K562 (cell line): ENCODE measurements around the gene MFSD11. TPM values are rescaled to one million over a fixed set of nuclear protein-coding genes. Genes with fewer than 3 reads are reported as not detected.
A peak's percentile ranks its signal among the peaks of the same experiment; 100 is the strongest.

Experiments
- ARHGAP35 ChIP-seq: fragments of 450-650 bp; IDR thresholded peaks from 2 replicates; pipeline ENCODE4 v1.6.1; 2018; ENCODE audit not compliant: partially characterized antibody
- BCL6 ChIP-seq: fragments of 250-450 bp; sonication (Bioruptor Pico); IDR thresholded peaks from 2 replicates; pipeline ENCODE4 v1.4.0; 2020
- CHCHD3 ChIP-seq: fragments of 250-450 bp; sonication (Bioruptor Pico); IDR thresholded peaks from 2 replicates; pipeline ENCODE4 v2.1.2; 2022; ENCODE audit warnings: mild to moderate bottlenecking
- ETV6 ChIP-seq, 3 experiments: fragments of 150-350 bp in 1 of 3; sonication (generic) in 1 of 3; formaldehyde crosslinking in 1 of 3; IDR thresholded peaks; 2 replicates each; pipeline versions ENCODE4 v1.6.1 to v1.8.0; 2014 to 2022; ENCODE audit warnings: borderline replicate concordance in 2 of 3, low read depth in 2 of 3, antibody characterized with exemption in 1 of 3, low read length in 1 of 3, mild to moderate bottlenecking in 1 of 3, missing genetic modification reagents in 1 of 3
- GTF2A2 ChIP-seq: IDR thresholded peaks from 2 replicates; pipeline ENCODE4 v1.6.1; 2016; ENCODE audit warnings: mild to moderate bottlenecking, missing genetic modification characterization, missing compliant biosample characterization
- JUNB ChIP-seq: fragments of 450-650 bp; formaldehyde crosslinking; conservative IDR thresholded peaks from 2 replicates; pipeline ENCODE4 v1.4.0; 2020; ENCODE audit warnings: mild to moderate bottlenecking
- NCOR1 ChIP-seq: fragments of 450-650 bp; IDR thresholded peaks from 2 replicates; pipeline ENCODE4 v1.6.1; 2016; ENCODE audit warnings: mild to moderate bottlenecking, moderate library complexity
- NR4A1 ChIP-seq, 2 experiments: fragments of 250-450 bp in 1 of 2; fragments of 450-650 bp in 1 of 2; sonication (Bioruptor Pico) in 1 of 2; IDR thresholded peaks; 2 replicates each; pipeline versions ENCODE4 v1.4.0 to v1.6.1; 2016 to 2020; ENCODE audit warnings: mild to moderate bottlenecking in 2 of 2, missing compliant biosample characterization in 1 of 2, missing genetic modification characterization in 1 of 2, moderate library complexity in 1 of 2
- PRMT5 ChIP-seq: sonication (generic); formaldehyde crosslinking; IDR thresholded peaks from 2 replicates; pipeline ENCODE4 v1.5.0; 2020; ENCODE audit warnings: missing genetic modification reagents
- RFX7 ChIP-seq: fragments of 250-450 bp; sonication (Bioruptor Pico); IDR thresholded peaks from 2 replicates; pipeline ENCODE4 v1.5.1; 2021; ENCODE audit warnings: mild to moderate bottlenecking
- RHOXF2B ChIP-seq: fragments of 250-450 bp; sonication (Bioruptor Pico); conservative IDR thresholded peaks from 2 replicates; pipeline ENCODE4 v1.5.1; 2021
- SAP30 ChIP-seq: fragments of 200-600 bp; sonication (generic); IDR thresholded peaks from 2 replicates; pipeline ENCODE4 v1.6.1; 2012; ENCODE audit warnings: borderline replicate concordance, low read depth, mild to moderate bottlenecking, moderate library complexity, low read length, control low read depth, inconsistent platforms; ENCODE audit not compliant: insufficient read depth, poor library complexity, severe bottlenecking
- SMARCE1 ChIP-seq: fragments of 450-650 bp; IDR thresholded peaks from 2 replicates; pipeline ENCODE4 v1.7.1; 2016; ENCODE audit warnings: mild to moderate bottlenecking
- SMC3 ChIP-seq: conservative IDR thresholded peaks from 2 replicates; pipeline ENCODE4 v1.6.1; 2011; ENCODE audit warnings: low read depth, low read length, improper control_type of control experiment; ENCODE audit not compliant: insufficient read depth
- SNRNP70 ChIP-seq: fragments of 200-400 bp; formaldehyde crosslinking; optimal IDR thresholded peaks from 2 replicates; pipeline ENCODE3; 2017; ENCODE audit warnings: low read depth, low read length
- ZNF197 ChIP-seq: fragments of 200-800 bp; sonication (Bioruptor generic); IDR thresholded peaks from 2 replicates; pipeline ENCODE4 v1.6.1; 2016; ENCODE audit warnings: low read depth, missing genetic modification characterization, missing compliant biosample characterization
- ZNF347 ChIP-seq: fragments of 450-650 bp; formaldehyde crosslinking; IDR thresholded peaks from 2 replicates; pipeline ENCODE4 v1.4.0; 2020; ENCODE audit warnings: low read depth, mild to moderate bottlenecking, moderate library complexity
- polyA plus RNA-seq, 8 experiments: library from polyadenylated mRNA; depleted of rRNA in 4 of 8; stranded (reverse) in 5 of 8; unstranded in 3 of 8; fragments of >200 nt; fragmentation: Nextera tagmentation in 2 of 8; fragmentation: Illumina TruSeq in 1 of 8; extraction: Ambion mirVana in 2 of 8; extraction: Trizol in 1 of 8; gene quantifications; 2 replicates each; pipeline versions ENCODE4 v1.2.1 to v1.2.3, GENCODE V29; 2011 to 2014; ENCODE audit warnings: inconsistent platforms in 1 of 8, missing spikeins in 1 of 8
- total RNA-seq, 7 experiments: library from RNA; depleted of rRNA in 6 of 7; stranded (reverse); fragments of >200 nt in 6 of 7; fragmentation: Illumina TruSeq in 2 of 7; extraction: Trizol in 2 of 7; gene quantifications; 2 replicates each; pipeline versions ENCODE4 v1.2.1 to v1.2.3, GENCODE V29; 2011 to 2021; ENCODE audit warnings: low replicate concordance in 1 of 7
- TF ChIP-seq, protein P1 (sequence below): sonication (generic); formaldehyde crosslinking; IDR thresholded peaks from 2 replicates; pipeline ENCODE4 v1.8.0; 2022; ENCODE audit warnings: missing genetic modification reagents, mild to moderate bottlenecking, borderline replicate concordance
- TF ChIP-seq, protein P2 (sequence below): fragments of 450-650 bp; IDR thresholded peaks from 2 replicates; pipeline ENCODE4 v1.6.1; 2016; ENCODE audit warnings: mild to moderate bottlenecking
- TF ChIP-seq, protein P3 (sequence below): sonication (generic); formaldehyde crosslinking; IDR thresholded peaks from 2 replicates; pipeline ENCODE4 v1.8.0; 2022; ENCODE audit warnings: mild to moderate bottlenecking, missing genetic modification reagents

Gene MFSD11
- total and polyA plus RNA-seq, 9 of the 15 experiments (the other 6 are each of a cell fraction or from before 2014, with no cell fraction given): 14.4 to 24.5 (median 19.9) TPM

DNA sequence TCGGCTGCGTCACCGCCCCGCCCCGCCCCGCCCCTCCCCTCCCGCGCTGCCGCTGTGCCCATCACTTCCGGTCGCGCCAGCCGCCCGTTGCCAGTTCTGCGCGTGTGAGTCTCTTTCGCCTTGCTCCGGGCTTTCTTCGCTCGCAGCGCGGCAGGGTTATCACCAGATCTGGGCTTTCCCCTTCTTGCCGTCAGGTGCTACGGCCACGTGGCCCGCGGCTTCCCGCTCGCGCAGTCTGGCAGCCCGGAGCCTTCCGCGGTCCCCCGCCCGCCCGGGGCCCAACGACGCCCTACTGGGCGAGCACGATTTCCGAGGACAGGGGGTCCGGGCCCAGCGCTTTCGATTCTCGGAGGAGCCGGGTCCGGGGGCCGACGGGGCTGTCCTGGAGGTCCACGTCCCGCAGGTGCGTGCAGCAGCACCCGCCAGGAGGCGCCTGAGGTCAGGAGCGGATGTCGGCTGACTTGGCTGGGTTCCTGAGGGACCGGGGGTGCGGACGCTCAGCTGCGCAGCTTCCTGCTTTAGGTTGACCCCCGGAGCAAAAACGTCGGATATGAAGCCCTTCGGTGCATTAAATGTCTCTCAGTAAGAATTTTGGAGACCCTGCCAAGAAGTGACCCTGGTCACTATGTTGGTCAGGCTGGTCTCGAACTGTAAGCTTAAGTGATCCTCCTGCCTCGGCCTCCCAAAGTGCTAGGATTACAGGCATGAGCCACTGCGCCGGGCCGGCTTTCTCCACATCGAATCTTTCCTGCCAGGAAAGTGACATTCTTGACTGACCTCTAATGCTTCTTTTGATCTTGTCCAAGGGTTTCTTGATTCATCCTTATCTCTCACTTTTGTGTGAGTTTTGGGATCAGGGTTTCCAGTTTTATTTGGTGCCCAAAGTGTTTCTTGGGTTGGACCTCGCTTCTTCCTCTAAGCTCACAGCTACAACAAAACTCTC, 10.9 kb upstream of the MFSD11 start, which contains the start of gene METTL23 (continued):
- no peak for TF ChIP-seq NR4A1 (CRISPR knock-in tag; IDR thresholded peaks at IDR 0.05)
- TF ChIP-seq NR4A1 (tag; IDR thresholded peaks at IDR 0.05): no peak
- TF ChIP-seq ZNF197 (CRISPR knock-in tag): no peak
- no peak for TF ChIP-seq BCL6 (CRISPR knock-in tag)
- no peak; the same call in 1 of the 2 replicates for TF ChIP-seq SMARCE1
- TF ChIP-seq GTF2A2 (tag): no peak
- TF ChIP-seq NCOR1: no peak
- TF ChIP-seq, protein P1, sequence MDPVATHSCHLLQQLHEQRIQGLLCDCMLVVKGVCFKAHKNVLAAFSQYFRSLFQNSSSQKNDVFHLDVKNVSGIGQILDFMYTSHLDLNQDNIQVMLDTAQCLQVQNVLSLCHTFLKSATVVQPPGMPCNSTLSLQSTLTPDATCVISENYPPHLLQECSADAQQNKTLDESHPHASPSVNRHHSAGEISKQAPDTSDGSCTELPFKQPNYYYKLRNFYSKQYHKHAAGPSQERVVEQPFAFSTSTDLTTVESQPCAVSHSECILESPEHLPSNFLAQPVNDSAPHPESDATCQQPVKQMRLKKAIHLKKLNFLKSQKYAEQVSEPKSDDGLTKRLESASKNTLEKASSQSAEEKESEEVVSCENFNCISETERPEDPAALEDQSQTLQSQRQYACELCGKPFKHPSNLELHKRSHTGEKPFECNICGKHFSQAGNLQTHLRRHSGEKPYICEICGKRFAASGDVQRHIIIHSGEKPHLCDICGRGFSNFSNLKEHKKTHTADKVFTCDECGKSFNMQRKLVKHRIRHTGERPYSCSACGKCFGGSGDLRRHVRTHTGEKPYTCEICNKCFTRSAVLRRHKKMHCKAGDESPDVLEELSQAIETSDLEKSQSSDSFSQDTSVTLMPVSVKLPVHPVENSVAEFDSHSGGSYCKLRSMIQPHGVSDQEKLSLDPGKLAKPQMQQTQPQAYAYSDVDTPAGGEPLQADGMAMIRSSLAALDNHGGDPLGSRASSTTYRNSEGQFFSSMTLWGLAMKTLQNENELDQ (CRISPR knock-in tag): no peak
- no peak for TF ChIP-seq RHOXF2B (CRISPR knock-in tag)
- no peak for TF ChIP-seq ZNF347 (CRISPR knock-in tag)
- 0 out of 2 replicates have a peak, but pooled peaks have one; percentile 37 for TF ChIP-seq SMC3
- no peak for TF ChIP-seq ARHGAP35
- TF ChIP-seq ETV6 (IDR thresholded peaks at IDR 0.05; ENCODE audit: borderline replicate concordance in 1 of 2, low read depth in 2 of 2, low read length in 1 of 2): no peak
- TF ChIP-seq ETV6 (CRISPR knock-in tag; IDR thresholded peaks at IDR 0.05; ENCODE audit: borderline replicate concordance): no peak
- no peak for TF ChIP-seq JUNB (CRISPR knock-in tag)
- 0 out of 2 replicates have a peak, but pooled peaks have one; percentile 48 for TF ChIP-seq RFX7
- TF ChIP-seq SNRNP70: no peak
- no peak for TF ChIP-seq CHCHD3 (CRISPR knock-in tag)
- TF ChIP-seq SAP30: peak; percentile 52
- TF ChIP-seq, protein P2, sequence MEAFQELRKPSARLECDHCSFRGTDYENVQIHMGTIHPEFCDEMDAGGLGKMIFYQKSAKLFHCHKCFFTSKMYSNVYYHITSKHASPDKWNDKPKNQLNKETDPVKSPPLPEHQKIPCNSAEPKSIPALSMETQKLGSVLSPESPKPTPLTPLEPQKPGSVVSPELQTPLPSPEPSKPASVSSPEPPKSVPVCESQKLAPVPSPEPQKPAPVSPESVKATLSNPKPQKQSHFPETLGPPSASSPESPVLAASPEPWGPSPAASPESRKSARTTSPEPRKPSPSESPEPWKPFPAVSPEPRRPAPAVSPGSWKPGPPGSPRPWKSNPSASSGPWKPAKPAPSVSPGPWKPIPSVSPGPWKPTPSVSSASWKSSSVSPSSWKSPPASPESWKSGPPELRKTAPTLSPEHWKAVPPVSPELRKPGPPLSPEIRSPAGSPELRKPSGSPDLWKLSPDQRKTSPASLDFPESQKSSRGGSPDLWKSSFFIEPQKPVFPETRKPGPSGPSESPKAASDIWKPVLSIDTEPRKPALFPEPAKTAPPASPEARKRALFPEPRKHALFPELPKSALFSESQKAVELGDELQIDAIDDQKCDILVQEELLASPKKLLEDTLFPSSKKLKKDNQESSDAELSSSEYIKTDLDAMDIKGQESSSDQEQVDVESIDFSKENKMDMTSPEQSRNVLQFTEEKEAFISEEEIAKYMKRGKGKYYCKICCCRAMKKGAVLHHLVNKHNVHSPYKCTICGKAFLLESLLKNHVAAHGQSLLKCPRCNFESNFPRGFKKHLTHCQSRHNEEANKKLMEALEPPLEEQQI: no peak
- peak; percentile 80; the same call in 1 of the 2 replicates for TF ChIP-seq PRMT5
- TF ChIP-seq, protein P3, sequence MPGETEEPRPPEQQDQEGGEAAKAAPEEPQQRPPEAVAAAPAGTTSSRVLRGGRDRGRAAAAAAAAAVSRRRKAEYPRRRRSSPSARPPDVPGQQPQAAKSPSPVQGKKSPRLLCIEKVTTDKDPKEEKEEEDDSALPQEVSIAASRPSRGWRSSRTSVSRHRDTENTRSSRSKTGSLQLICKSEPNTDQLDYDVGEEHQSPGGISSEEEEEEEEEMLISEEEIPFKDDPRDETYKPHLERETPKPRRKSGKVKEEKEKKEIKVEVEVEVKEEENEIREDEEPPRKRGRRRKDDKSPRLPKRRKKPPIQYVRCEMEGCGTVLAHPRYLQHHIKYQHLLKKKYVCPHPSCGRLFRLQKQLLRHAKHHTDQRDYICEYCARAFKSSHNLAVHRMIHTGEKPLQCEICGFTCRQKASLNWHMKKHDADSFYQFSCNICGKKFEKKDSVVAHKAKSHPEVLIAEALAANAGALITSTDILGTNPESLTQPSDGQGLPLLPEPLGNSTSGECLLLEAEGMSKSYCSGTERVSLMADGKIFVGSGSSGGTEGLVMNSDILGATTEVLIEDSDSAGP (CRISPR knock-in tag): no peak
